NCI-H2196 treated with DMSO at 0.1 percent for 48 hours (cell line): ENCODE measurements around the gene PEPD.

Source experiments
- DNase-seq: peaks from one replicate; lab custom pipeline; 2025; ENCODE audit not compliant: unreplicated experiment; lab: John Stamatoyannopoulos, UW

Gene PEPD

DNA sequence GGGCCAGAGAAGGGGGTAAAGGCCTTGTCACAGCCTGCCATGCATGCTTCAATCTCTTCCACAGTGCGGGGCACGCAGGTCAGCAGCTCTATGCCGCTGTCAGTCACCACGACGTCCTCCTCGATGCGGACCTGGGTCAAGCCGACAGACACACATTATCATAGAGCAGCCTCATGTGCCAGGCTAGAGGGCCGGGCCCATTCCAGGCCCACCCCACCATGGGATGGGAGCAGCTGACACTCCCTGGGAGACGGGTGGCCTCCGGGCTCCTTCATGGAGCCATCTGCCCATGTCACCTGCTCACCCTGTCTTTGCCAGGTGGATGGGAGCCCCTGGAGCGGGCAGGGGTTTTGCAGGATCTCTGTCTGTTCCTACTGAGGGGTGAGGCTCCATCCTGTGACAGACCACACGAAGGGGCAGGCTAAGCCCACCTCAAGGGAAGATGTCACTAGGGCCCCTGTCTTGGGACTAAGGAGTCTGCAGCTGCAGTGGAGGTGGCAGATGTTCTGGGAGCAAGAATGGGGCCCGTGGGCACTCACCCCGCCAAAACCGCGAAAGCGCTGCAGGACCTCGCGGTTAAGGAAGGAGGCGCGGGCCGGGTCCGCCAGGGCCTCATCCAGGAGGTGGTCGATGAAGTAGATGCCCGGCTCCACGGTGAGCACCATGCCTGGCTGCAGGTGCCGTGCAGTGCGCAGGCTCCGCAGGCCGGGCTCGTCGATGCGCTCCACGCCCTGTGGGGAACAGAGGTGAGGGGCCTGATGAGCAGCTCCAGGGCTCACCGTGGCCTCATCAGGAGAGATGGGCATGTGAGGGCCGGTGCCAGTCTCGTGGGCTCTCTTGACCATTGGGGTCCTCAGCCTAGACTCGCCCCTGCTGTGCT is 134.0 kb downstream of the PEPD start:
- no peak for DNase-seq

DNA sequence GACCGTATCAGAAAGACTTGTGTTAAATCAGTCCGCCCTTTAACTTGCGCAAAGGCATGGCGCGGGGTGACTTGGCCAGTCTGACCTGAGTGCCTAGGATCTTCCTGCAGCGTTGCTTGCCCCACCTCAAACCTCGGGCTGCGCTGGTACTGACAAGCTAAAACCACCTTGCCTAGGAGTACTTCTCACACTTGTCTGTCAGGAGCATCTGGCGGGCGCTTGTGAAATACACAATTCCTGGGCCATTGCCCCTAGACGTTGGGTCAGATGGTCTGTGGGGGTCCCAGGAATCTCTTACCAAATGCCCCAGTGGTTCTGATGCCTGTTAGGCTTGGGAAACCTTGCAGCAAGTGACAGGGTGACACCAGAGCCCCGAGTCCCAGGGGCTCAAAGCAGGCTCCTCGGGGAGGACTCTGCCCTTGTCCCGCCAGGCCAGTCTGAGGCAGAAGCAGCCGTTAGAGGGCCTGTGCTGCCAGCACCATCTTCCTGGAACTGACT is 135.2 kb downstream of the PEPD start:
- no peak for DNase-seq

DNA sequence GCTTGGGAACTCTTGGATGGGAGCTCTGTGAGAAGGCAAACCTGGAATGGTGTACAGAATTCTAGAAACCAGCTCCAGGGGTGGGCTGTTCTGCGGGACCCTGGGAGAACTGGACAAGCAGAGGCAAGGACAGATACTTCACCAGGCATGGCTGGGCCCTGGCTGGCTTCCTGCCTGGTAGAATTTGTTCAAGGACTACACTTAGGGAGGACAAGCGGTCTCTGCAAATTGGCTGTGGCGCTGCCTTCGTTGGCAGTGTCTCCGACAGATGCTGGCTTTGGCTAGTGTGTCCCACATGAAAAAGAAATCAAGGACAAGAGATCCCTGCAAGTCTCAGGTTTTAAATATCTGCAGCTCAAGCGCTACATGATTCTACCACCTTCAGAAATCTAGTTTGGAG is 135.6 kb downstream of the PEPD start:
- DNase-seq: no peak

DNA sequence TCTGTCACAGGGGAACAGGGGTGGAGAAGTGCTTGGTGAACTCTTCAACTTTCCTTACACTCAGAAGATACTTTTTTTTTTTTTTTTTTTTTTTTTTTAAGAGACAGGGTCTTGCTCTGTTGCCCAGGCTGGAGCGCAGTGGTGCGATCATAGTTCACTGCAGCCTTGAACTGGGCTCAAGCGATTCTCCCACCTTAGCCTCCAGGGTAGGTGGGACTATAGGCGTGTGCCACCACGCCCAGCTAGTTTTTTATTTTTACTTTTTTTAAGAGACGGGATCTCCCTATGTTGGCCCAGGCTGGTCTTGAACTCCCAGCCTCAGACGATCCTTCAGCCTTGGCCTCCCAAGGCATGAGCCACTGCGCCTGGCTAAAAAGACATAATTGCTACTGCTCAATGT is 136.6 kb downstream of the PEPD start:
- no peak for DNase-seq

DNA sequence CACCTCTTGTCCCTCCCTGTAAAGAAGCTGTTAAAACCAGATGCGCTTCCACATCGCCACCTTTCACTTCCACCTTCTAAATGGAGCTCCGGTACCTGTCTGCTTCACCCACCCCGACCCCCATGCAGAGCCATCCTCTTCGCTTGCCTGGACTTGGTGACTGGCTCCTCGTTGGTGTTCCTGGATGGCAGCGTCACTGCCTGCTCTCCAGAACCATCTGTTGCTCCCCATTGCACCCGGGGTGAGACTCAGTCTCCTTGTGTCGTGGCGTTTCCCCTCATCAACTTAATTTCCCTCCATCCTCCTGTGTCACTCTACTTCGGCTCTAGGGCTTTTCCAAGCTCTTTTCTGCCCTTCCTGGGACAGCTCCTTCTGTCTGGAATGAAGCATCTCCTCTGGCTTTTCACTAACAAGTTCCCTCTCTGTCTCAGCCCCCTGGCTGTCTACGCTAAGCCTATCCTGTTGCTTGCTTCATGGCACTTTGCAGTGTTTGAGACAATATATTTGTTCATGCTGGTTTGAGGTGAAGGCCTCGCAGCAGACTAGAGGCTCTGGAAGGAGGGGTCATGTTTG is 137.8 kb downstream of the PEPD start:
- DNase-seq: no peak

DNA sequence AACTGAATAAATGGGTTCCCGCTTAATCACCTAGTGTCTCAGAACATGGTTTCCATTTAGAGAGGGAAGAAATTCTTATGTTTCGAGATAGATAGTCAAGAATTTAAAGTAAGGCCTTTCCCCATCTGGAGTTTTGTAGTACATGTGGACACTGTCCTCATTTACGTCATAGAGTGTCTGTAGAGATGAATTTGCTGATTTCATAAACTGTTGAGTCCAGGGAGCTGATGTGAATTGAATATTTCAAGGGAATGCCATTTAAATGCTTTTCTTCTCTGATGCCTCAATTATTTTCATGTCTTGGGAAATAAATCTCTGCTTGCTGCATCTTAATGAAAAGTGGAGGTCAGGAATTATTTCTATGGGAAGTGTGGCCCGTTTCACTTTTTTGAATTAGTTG is 138.6 kb downstream of the PEPD start:
- no peak for DNase-seq

DNA sequence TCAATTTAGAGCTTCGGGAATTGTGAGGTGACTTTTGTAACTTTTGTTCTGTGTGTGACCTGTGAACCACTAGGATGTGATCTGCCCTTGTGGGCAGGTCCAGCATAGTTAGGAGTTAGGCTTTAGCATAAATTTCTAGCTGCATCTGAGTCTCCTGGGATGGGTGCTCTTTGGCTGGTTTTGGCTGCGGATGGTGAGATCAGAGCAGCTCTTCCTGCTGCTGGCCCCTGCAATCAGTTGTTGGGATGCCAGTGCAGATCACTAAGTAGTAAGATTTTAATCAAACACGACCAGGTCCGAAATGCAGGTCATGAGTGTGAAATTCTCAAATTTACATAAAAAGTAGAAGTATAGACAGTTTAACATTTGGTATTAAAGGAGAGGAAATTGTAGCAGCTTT is 139.6 kb downstream of the PEPD start:
- DNase-seq: no peak

DNA sequence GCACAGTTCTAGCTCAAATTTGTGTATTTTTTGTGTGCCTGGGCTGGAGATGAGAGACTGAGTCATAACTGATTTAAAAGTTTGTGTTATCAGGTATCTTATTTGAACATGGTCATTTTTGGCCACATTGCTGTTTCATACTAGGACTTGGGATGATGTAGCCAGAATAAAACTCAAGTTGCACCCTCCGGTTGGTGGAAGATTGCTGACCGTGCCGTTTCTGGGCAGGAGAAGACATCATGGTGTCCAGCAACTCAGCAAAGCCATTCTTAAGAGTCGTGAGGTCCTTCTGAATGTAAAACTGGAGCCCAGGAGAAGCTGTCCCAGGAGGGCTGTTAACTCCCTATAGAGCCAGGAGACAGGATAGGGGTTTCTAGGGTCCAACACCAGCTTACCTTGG is 140.5 kb downstream of the PEPD start:
- DNase-seq: no peak

DNA sequence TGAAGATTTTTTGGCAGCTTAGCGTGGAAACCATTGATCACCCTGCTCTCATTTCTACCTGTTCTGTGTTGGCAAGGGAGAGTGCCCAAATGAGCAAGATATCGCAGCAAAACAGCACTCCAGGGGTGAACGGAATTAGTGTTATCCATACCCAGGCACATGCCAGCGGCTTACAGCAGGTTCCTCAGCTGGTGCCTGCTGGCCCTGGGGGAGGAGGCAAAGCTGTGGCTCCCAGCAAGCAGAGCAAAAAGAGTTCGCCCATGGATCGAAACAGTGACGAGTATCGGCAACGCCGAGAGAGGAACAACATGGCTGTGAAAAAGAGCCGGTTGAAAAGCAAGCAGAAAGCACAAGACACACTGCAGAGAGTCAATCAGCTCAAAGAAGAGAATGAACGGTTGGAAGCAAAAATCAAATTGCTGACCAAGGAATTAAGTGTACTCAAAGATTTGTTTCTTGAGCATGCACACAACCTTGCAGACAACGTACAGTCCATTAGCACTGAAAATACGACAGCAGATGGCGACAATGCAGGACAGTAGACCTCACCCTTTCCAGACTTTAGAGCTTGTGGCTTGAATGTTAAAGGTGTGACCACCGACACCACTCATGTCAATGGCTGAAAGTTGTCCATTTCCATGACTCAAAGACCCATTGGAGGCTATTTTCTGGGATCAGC is 142.3 kb downstream of the PEPD start:
- DNase-seq: no peak

DNA sequence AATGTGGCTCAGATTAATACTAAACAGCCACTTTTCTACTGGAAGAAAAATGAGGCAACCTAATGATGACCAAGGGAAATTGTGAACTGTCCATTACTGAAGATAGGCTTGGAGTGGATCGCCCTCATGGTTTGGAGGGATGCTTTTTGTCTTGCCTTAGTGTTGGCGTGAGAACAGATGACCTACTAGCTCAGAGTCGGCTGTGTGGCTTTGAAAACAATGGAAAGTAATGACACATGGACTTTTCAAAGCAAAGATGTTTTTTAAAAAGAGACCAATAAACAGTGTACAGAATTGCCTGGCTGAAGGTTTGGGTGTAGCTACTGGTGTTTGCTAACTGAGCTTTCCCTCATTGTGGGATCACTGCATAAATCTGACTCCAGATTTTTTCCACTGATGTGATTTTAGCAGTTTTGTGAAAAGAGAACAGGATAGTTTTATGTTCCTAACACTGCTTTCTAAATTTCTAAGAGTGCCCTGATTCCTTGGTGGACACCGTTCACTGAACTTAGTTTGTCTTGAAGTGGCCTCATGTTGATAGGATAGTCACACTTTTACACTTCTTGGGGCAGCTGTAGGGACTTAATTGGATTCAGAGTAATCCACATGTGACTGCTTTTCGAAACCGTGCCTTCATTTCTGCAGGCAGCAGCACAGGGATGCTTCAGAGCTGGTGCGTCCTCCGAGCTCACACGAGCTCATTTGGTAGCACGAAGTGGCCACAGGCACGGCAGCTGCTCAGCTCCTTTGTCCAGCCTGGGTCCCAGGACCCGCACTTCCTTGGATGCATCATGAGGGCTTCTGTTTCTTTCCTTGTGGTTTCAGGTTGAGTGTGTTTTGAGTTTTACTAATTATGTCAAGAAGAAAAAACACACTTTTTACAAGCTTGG is 143.8 kb downstream of the PEPD start:
- DNase-seq: no peak

DNA sequence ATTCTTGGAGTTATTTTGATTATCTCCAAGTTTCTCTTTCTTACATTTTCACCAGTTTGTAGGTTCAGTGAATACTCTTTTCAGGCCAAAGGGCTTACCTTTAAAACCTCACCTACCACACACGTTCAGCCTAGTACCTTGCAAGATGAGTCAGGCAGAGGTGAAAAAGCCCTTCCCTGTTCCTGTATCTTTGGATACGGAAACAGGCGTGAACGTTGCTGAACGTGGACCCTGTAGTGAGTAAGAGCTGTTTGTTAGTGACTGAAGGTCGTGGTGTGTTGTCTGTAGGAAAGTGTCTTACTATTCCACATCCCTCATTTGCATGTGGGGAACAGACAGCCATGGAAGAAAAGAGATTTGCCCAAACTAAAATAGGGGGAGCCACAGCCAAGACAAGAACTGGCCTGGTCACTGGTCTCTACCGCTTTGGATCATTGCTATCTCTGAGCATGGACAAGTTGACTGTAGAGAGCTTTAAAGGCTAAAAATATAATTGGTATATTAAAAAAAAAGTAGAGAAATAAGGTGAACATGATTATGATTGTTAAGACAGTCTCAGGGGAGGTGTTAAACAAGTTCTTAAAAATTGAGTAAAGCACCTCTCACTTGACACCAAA is 144.5 kb downstream of the PEPD start:
- DNase-seq: no peak

DNA sequence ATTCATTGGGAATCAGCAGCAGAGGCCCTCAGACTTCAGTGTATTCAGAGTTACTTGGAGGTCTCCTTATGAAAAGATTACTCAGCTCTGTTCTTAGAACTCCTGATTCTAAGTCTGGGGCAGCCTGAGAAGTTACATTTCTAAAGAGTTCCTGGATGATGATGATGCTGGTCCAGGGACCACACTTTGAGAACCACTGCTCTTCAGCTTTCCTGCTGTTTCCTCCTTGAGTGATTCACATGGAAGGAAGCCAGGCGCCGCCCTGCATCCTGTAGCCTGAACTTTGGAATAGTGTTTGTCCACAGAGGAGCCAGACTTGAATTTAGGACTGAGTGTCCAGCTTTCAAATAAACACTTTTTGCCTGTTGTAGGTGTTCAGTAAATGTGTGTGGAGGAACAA is 145.2 kb downstream of the PEPD start:
- no peak for DNase-seq

DNA sequence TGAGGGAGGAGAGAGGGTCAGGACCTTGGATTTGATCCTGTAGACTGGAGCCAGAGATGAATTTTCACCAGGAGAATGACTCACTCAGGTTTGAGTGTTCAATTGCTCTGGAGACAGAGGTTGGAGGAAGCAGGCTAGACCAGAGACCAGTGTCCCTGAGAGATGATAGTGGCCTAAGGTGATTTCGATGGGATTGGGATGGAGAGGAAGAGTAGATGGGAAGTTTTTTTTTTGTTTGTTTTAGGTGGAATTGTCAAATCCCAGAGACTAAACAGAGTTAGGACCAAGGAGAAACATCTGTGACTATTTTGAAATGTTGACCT is 145.8 kb downstream of the PEPD start:
- DNase-seq: no peak

DNA sequence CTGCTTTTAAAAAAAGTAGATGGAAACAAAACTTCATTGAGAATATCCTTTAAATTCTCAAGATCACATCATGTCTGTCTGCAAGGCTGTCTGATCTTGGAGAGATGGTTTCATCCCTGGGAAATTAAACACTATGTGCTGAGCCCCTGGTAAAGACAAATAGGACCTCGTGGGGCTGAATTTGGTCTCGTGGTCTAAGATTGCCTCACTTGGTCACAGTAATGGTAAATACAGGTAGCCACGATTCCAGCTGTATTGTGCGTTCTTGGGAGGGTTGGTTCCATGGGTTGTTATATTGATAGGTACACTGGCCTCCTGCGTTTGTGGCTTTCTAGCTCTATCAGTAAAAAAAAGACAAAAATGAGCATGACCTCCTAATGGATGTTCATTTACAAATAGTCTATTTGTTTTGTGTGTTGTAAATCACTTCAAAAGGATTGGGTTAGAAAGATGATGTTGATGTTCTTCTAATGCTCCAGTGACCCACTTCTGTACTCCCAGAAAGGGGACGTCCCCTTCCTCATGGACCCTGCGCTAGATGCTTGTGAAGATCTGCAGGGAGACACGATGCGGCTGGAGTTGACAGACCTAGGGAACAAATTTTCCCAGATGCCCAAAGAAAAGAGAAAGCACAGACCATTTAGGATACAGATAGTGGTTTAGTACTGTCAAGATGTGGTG is 146.3 kb downstream of the PEPD start:
- DNase-seq: no peak

DNA sequence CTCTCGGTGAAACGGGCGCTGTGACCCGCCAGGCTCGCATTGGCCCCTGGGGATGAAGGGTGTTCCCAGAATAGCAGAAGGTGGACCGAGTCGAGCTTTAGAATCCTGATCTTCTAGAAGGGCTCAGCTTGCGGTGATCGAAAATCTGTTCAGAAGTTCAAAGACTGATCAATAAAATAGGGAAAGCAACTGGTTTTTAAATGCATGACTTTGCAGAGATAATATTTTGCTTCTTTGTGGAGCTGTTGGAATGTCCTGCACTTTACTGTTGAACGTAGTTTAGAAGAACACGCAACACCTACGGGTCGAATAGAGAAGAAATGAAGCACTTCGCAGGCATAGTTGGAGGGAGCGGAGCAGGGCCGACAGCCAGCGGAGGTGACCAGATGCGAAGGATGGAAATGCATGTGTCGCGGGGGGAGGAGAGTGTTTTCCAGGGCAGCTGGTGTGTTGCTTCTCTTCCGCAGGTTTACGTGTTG is 147.3 kb downstream of the PEPD start:
- no peak for DNase-seq

DNA sequence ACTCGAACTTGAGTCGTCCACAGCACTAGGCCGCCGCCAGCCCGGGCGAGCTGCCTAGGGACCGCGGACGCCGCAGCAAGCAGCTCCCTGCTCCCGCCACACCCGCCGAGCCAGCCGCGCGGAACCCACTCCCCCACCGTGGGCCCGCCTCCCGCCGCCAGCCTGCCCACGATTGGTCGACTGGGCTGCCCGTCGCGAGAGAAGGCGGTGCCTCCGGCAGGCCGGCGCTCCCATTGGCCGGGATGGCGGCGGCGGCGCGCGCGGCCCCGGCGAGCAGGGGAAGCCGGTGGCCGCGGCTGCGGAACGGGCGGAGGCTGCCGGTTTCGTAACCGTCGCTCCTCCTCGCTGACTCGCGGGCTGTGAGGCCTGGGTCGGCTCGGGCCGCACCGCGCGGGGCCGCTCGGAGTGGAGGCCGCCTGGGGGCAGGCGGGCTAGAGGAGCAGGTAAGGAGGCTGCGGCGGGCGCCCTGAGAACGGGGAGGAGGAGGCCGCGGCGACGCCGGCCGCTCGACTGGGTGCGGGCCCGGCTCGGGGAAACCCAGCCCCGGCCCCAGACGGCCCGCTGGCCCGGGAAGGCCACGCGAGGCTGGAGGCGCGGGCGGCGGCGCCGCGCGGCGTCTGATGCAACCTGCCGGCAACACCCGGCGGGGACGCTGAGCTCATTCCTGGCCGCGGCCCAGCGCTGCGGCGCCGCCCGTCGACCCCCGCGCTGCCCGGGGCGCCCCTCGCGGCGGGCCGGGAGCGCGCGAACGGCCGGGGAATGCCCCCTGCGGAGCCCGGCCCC is 147.9 kb downstream of the PEPD start, which contains the start of gene CEBPG:
Gene CEBPG (plus strand): TSS at position 257 of the 783 bp plus-strand sequence. CDS start 5,531 bp downstream, outside the sequence.
- peak; percentile 70 for DNase-seq

DNA sequence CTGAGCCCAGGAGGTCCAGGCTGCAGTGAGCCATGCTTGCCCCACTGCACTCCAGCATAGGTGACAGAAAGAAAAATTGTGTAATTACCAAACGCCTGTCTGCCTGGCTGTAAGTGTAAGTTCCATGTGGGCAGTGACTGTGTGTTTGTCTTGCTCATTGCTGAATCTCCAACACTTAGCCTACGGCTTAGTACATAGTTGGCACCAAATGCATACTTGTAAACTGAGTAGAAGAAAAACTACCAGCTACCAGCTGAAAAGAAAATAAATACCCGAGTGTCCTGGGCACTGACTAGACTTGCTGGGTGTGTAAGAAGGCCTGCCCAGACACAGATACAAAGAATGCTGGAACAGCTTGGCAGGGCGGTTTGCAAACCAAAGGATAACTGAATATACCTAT is 150.8 kb downstream of the PEPD start:
- DNase-seq: no peak

DNA sequence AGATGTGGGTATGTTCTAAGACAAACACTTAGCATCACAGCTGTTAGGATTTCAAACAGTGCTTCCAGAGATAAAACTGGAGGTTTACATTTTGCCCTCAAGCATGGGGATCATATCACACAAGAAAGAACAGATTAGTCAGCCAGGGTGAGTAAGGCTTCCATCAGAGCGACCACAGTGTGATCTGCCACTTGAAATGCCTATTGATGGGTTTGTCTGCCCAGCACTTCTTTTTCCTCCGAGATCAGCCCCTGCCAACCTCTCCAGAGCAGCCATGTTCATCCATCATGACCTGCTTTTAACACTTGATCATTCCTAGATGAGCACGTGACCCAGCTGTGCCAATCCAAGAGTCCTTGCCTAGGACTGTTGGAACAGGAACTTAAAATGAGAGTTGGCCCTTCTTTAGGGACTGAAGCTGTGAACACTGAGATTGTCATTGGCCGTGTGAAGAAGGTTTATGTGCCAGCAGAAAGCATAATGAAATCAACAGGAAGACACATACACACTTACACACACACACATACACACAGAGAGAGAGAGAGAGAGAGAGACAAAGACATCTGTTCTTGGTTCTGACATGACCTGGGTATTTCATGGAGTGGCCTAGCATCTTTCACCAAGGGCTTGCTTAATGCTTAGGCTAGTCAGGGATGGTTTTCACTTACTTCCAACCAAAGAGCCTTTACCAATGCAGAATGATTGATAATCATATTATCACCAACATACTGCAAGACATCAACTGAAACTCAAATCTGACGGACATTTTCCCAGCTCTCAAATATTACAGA is 153.3 kb downstream of the PEPD start:
- no peak for DNase-seq
